ENCODE measurements around the gene SCG5. TPM values are rescaled to one million over a fixed set of nuclear protein-coding genes. Genes with fewer than 3 reads are reported as not detected.

Gene SCG5
- polyA plus RNA-seq, 1 donor (not counting 4 experiments of a cell fraction or from before 2014, with no cell fraction given): 15.8 TPM

GRCh38 chr15:32669896-32670611, 28.5 kb downstream of the SCG5 start:
- no peak overlapping the region for H3K9ac ChIP-seq (ENCODE audit: control insufficient read depth, extremely low read depth, insufficient read depth, low read length)
- dilution Hi-C loops (cut with MboI; ENCODE audit: extremely low pct_ligation_motif_present, low sequenced_read_pairs): no loop called here
- H3K27me3 ChIP-seq (ENCODE audit: control insufficient read depth, extremely low read depth, insufficient read depth, low read length): no peaks in the 10 kb centered on the region
- peak overlapping the region; percentile 44 for H2AFZ ChIP-seq (ENCODE audit: control insufficient read depth, low read length)
- H3K4me3 ChIP-seq (ENCODE audit: control insufficient read depth in 2 of 3, extremely low read depth in 1 of 3, insufficient read depth in 2 of 3, low read depth in 1 of 3, low read length in 3 of 3): no peak overlapping the region
- H3K9me1 ChIP-seq (ENCODE audit: control insufficient read depth, extremely low read depth, insufficient read depth, low read length): no peaks in the 10 kb centered on the region
- FAIRE-seq (peak; percentile 55), DNase-seq (ENCODE audit: low read depth, low spot score) (no peak)
- H3K27ac ChIP-seq (ENCODE audit: control insufficient read depth, insufficient read depth, low read length): no peak overlapping the region
- H3K4me2 ChIP-seq (ENCODE audit: control insufficient read depth, extremely low read depth, insufficient read depth, low read depth, low read length): peak overlapping the region; percentile 3
- no peaks in the 10 kb centered on the region for H3K9me3 ChIP-seq (ENCODE audit: control insufficient read depth, low read depth, low read length)
- H3K79me2 ChIP-seq (ENCODE audit: control insufficient read depth, insufficient read depth, low read length): no peaks in the 10 kb centered on the region
- TF ChIP-seq, protein P1, sequence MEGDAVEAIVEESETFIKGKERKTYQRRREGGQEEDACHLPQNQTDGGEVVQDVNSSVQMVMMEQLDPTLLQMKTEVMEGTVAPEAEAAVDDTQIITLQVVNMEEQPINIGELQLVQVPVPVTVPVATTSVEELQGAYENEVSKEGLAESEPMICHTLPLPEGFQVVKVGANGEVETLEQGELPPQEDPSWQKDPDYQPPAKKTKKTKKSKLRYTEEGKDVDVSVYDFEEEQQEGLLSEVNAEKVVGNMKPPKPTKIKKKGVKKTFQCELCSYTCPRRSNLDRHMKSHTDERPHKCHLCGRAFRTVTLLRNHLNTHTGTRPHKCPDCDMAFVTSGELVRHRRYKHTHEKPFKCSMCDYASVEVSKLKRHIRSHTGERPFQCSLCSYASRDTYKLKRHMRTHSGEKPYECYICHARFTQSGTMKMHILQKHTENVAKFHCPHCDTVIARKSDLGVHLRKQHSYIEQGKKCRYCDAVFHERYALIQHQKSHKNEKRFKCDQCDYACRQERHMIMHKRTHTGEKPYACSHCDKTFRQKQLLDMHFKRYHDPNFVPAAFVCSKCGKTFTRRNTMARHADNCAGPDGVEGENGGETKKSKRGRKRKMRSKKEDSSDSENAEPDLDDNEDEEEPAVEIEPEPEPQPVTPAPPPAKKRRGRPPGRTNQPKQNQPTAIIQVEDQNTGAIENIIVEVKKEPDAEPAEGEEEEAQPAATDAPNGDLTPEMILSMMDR (optimal IDR thresholded peaks at IDR 0.05 in 1 of 3, IDR thresholded peaks at IDR 0.05 in 1 of 3, conservative IDR thresholded peaks at IDR 0.05 in 1 of 3; ENCODE audit: extremely low read depth in 1 of 3, insufficient read depth in 2 of 3, low read length in 3 of 3): no peak
- no peak for TF ChIP-seq EZH2 (IDR thresholded peaks at IDR 0.05; ENCODE audit: low read length)
- H3K4me1 ChIP-seq (ENCODE audit: control insufficient read depth, extremely low read depth, insufficient read depth, low read length): peaks cover 5% of the 10 kb centered on the region
- no peaks in the 10 kb centered on the region for H4K20me1 ChIP-seq (ENCODE audit: control insufficient read depth, extremely low read depth, insufficient read depth, low read length)
- H3K36me3 ChIP-seq (ENCODE audit: control insufficient read depth in 2 of 2, extremely low read depth in 1 of 2, insufficient read depth in 2 of 2, low read length in 2 of 2): peaks cover 0 to 2% of the 10 kb centered on the region in 2 experiments

DNA sequence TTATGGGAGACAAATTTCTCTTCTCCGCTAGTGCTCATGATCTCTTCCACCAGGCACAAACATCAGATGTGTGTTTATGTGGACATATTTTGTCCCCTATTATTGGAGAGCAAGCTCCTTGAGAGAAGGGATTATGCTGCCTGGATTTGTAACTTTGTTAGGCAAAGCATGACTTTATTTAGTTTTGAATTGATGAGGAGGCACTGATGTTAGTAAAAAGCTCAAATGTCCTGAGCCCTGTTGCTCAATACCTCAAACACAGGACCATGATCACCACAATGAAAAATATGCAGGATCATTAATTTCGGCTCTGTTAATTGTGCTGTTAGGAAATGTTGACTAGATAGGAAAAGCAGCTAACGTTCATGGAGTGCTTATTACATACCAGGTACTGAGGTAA, 29.1 kb downstream of the SCG5 start:
- Histone ChIP-seq H3K79me2 (ENCODE audit: control insufficient read depth, insufficient read depth, low read length) (no peaks in the 10 kb centered on the region), H3K27me3 (ENCODE audit: control insufficient read depth, extremely low read depth, insufficient read depth, low read length) (no peaks in the 10 kb centered on the region), H3K27ac (ENCODE audit: control insufficient read depth, insufficient read depth, low read length) (no peak overlapping the region), H3K36me3 (ENCODE audit: control insufficient read depth in 2 of 2, extremely low read depth in 1 of 2, insufficient read depth in 2 of 2, low read length in 2 of 2) (peaks cover 0 to 2% of the 10 kb centered on the region in 2 experiments), H2AFZ (ENCODE audit: control insufficient read depth, low read length) (no peak overlapping the region), H3K9me1 (ENCODE audit: control insufficient read depth, extremely low read depth, insufficient read depth, low read length) (no peaks in the 10 kb centered on the region), H4K20me1 (ENCODE audit: control insufficient read depth, extremely low read depth, insufficient read depth, low read length) (no peaks in the 10 kb centered on the region), H3K9me3 (ENCODE audit: control insufficient read depth, low read depth, low read length) (no peaks in the 10 kb centered on the region), H3K4me1 (ENCODE audit: control insufficient read depth, extremely low read depth, insufficient read depth, low read length) (peaks cover 5% of the 10 kb centered on the region), H3K4me2 (ENCODE audit: control insufficient read depth, extremely low read depth, insufficient read depth, low read depth, low read length) (no peak overlapping the region), H3K4me3 (ENCODE audit: control insufficient read depth in 2 of 3, extremely low read depth in 1 of 3, insufficient read depth in 2 of 3, low read depth in 1 of 3, low read length in 3 of 3) (no peak overlapping the region), H3K9ac (ENCODE audit: control insufficient read depth, extremely low read depth, insufficient read depth, low read length) (no peak overlapping the region)
- dilution Hi-C loops (cut with MboI; ENCODE audit: extremely low pct_ligation_motif_present, low sequenced_read_pairs): no loop called here
- FAIRE-seq (no peak), DNase-seq (ENCODE audit: low read depth, low spot score) (no peak)
- TF ChIP-seq, protein P1 (optimal IDR thresholded peaks at IDR 0.05 in 1 of 3, IDR thresholded peaks at IDR 0.05 in 1 of 3, conservative IDR thresholded peaks at IDR 0.05 in 1 of 3; ENCODE audit: extremely low read depth in 1 of 3, insufficient read depth in 2 of 3, low read length in 3 of 3): no peak
- no peak for TF ChIP-seq EZH2 (IDR thresholded peaks at IDR 0.05; ENCODE audit: low read length)
